ENCODE results near the gene LMOD3. TPM values are rescaled to one million over a fixed set of nuclear protein-coding genes. Genes with fewer than 3 reads are reported as not detected.

Gene LMOD3
- total RNA-seq, 4 donors from 2014 or later: not detected

DNA sequence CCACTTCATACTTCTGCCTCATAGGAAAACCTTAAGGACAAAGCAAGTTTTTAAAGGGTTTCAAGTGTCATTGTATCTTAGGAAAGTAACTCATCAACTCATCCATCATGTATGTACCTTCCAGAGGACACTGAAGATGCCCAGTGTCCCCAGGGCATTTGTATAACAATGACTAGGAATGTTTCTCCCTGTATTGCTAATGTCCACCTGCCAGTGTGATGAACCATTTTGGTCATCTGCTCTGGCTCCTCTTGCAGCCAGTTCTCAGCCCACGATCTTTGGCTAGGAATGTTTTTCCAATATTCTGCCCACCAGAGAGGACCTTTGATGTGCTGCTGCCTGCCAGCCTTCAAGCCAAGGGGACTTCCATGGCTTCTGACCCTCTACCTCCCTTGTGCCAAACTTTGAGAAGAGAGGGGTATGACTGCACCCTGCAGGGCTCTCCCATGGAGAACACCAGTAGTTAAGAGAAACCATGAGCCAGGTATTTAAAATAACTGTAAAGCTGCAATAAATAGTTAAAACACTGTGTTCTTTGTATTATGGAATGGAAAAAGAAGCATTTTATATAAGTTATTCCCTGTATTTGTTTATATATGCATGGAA lies 11.4 kb downstream of the LMOD3 start:
- TF ChIP-seq, protein P1, sequence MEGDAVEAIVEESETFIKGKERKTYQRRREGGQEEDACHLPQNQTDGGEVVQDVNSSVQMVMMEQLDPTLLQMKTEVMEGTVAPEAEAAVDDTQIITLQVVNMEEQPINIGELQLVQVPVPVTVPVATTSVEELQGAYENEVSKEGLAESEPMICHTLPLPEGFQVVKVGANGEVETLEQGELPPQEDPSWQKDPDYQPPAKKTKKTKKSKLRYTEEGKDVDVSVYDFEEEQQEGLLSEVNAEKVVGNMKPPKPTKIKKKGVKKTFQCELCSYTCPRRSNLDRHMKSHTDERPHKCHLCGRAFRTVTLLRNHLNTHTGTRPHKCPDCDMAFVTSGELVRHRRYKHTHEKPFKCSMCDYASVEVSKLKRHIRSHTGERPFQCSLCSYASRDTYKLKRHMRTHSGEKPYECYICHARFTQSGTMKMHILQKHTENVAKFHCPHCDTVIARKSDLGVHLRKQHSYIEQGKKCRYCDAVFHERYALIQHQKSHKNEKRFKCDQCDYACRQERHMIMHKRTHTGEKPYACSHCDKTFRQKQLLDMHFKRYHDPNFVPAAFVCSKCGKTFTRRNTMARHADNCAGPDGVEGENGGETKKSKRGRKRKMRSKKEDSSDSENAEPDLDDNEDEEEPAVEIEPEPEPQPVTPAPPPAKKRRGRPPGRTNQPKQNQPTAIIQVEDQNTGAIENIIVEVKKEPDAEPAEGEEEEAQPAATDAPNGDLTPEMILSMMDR (IDR thresholded peaks at IDR 0.05): no peak
- TF ChIP-seq POLR2A (IDR thresholded peaks at IDR 0.05): no peak
- H3K36me3 ChIP-seq: no peaks in the 10 kb centered on the region
- no peak for DNase-seq

DNA sequence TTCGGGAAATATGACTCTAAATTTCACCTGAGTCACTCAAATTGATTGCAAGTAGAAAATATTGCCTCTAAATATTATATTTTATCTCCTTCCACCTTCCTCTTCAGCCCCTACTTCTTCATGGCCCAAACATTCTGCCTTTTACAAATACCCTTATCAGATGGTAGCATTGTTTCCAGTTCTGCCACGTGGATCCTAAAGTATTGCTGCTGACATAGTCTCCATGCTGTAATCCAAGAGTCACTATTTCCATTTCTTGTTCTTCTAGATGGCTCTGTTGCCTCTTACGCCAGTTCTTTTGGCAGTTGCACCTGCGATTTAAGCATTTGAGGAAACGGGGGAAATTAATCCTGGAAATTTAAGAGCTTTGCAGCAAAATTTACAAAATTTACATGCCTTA lies 13.6 kb downstream of the LMOD3 start:
- no peaks in the 10 kb centered on the region for H3K4me1 ChIP-seq
- H3K36me3 ChIP-seq: peaks cover 0 to 13% (median 0%) of the 10 kb centered on the region in 3 donors
- no peak overlapping the region for H3K27ac ChIP-seq
- no peak for DNase-seq
- H3K4me3 ChIP-seq: no peak overlapping the region
- TF ChIP-seq, protein P1 (IDR thresholded peaks at IDR 0.05): no peak
- no peak for TF ChIP-seq POLR2A (IDR thresholded peaks at IDR 0.05)
- no peaks in the 10 kb centered on the region for H3K27me3 ChIP-seq
- no peaks in the 10 kb centered on the region for H3K9me3 ChIP-seq

More for the DNA sequence above, 11.4 kb downstream of the LMOD3 start:
- Histone ChIP-seq H3K4me3 (no peak overlapping the region), H3K27ac (no peak overlapping the region), H3K9me3 (no peaks in the 10 kb centered on the region), H3K4me1 (no peaks in the 10 kb centered on the region), H3K27me3 (no peaks in the 10 kb centered on the region)

DNA sequence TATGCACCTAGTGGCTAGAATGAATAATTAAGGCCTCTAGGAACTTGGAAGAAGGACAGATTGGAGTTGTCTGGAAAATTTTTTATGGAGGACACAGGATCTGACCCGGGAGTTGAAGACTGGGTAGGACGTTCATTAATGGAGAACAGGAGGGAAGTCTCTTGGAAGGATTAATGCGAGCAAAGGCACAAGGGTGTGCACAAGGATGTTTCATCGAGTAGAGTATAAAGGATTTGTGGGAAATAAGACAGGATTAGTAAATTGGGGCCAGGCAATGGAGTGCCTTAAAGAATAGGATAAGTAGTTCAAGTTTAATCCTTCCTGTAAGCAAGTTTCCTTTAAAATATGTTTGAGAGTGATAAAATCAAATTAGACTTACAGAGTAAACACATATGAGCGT lies 14.6 kb downstream of the LMOD3 start:
- no peaks in the 10 kb centered on the region for H3K4me1 ChIP-seq
- no peak for DNase-seq
- H3K36me3 ChIP-seq: peaks cover 0 to 23% (median 2%) of the 10 kb centered on the region in 3 donors
- H3K27me3 ChIP-seq: no peaks in the 10 kb centered on the region
- H3K9me3 ChIP-seq: no peaks in the 10 kb centered on the region
- H3K4me3 ChIP-seq: no peak overlapping the region
- TF ChIP-seq POLR2A (IDR thresholded peaks at IDR 0.05): no peak
- TF ChIP-seq, protein P1 (IDR thresholded peaks at IDR 0.05): no peak
- H3K27ac ChIP-seq: no peak overlapping the region

DNA sequence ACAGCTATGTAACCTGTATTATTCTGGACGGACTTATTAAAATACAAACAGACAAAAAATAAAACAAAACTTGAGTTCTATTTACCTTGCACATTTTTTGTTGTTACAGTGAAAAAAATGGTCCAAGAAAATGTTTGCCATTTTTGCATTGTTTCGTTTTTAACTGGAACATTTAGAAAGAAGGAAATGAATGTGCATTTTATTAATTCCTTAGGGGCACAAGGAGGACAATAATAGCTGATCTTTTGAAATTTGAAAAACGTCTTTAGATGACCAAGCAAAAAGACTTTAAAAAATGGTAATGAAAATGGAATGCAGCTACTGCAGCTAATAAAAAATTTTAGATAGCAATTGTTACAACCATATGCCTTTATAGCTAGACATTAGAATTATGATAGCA lies 17.1 kb downstream of the LMOD3 start:
- H3K36me3 ChIP-seq: peaks cover 0 to 41% (median 2%) of the 10 kb centered on the region in 3 donors
- DNase-seq: no peak
- H3K4me1 ChIP-seq: no peaks in the 10 kb centered on the region
- TF ChIP-seq, protein P1 (IDR thresholded peaks at IDR 0.05): no peak
- TF ChIP-seq POLR2A (IDR thresholded peaks at IDR 0.05): no peak
- no peak overlapping the region for H3K4me3 ChIP-seq
- no peak overlapping the region for H3K27ac ChIP-seq
- H3K27me3 ChIP-seq: no peaks in the 10 kb centered on the region
- no peaks in the 10 kb centered on the region for H3K9me3 ChIP-seq

DNA sequence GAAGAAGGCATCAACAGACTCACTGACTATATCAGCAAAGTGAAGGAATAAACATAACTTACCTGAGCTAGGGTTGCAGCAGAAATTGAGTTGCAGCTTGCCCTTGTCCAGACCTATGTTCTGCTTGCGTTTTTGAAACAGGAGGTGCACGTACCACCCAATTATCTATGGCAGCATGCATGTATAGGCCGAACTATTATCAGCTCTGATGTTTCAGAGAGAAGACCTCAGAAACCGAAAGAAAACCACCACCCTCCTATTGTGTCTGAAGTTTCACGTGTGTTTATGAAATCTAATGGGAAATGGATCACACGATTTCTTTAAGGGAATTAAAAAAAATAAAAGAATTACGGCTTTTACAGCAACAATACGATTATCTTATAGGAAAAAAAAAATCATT lies 17.8 kb downstream of the LMOD3 start:
- TF ChIP-seq, protein P1 (IDR thresholded peaks at IDR 0.05): no peak
- TF ChIP-seq POLR2A (IDR thresholded peaks at IDR 0.05): no peak
- no peak for DNase-seq
- Histone ChIP-seq H3K4me3 (no peak overlapping the region), H3K9me3 (no peaks in the 10 kb centered on the region), H3K4me1 (no peaks in the 10 kb centered on the region), H3K27ac (no peak overlapping the region), H3K36me3 (peaks cover 0 to 48% (median 2%) of the 10 kb centered on the region in 3 donors), H3K27me3 (no peaks in the 10 kb centered on the region)

Measured in Peyer's patch (tissue), 4 donors.